Mammary epithelial cell (primary cell): Measurements from ENCODE around the gene UBAP2L.

Experiments
- CTCF ChIP-seq, 2 donors: IDR thresholded peaks in 1 of 2; conservative IDR thresholded peaks in 1 of 2; 2 replicates each; pipeline ENCODE4 v1.5.1; 2011 to 2012; ENCODE audit warnings: inconsistent platforms in 2 of 2, low read length in 2 of 2, mild to moderate bottlenecking in 2 of 2, control low read depth in 1 of 2, low read depth in 1 of 2; ENCODE audit not compliant: insufficient read depth in 1 of 2; ENCODE audit errors: extremely low read depth in 1 of 2
- EZH2 ChIP-seq: IDR thresholded peaks from 2 replicates; pipeline ENCODE4 v1.6.1; 2012; ENCODE audit warnings: low read length, inconsistent platforms, borderline replicate concordance

GRCh38 chr1:154301582-154301981 is 80.8 kb downstream of the UBAP2L start:
- no peak for TF ChIP-seq CTCF (conservative IDR thresholded peaks at IDR 0.05 in 1 of 2, IDR thresholded peaks at IDR 0.05 in 1 of 2; ENCODE audit: extremely low read depth in 1 of 2, insufficient read depth in 1 of 2, low read depth in 1 of 2, low read length in 2 of 2)
- TF ChIP-seq EZH2: no peak
